Peyer's patch (tissue), 4 donors: ENCODE data around the gene VIPR1. TPM values are rescaled to one million over a fixed set of nuclear protein-coding genes. Genes with fewer than 3 reads are reported as not detected.
A peak's percentile ranks its signal among the peaks of the same experiment; 100 is the strongest.
"Not testable (repeated sequence)": the region's sequence is repeated elsewhere in the genome, so short reads cannot be mapped to it uniquely, and the experiment has no call there.

Experiments used
- DNase-seq, 3 donors: peaks; one replicate each; pipeline ENCODE4 v3.0.0-alpha.2; 2017 to 2019
- H3K27ac ChIP-seq, 4 donors: fragments of 200-600 bp; sonication (generic); one replicate each; pipeline ENCODE4 v1.5.1; 2016 to 2019
- H3K27me3 ChIP-seq, 2 donors: fragments of 200-600 bp; sonication (generic); one replicate each; pipeline ENCODE4 v1.5.1; 2019
- H3K36me3 ChIP-seq, 3 donors: fragments of 200-600 bp; sonication (generic); one replicate each; pipeline ENCODE4 v1.5.1; 2016 to 2019
- H3K4me1 ChIP-seq, 4 donors: fragments of 200-600 bp; sonication (generic); one replicate each; pipeline ENCODE4 v1.5.1; 2016 to 2019
- H3K4me3 ChIP-seq, 4 donors: fragments of 200-600 bp; sonication (generic); 1 replicate in 3 of 4; 2 replicates in 1 of 4; pipeline ENCODE4 v1.5.1; 2016 to 2019; ENCODE audit warnings: mild to moderate bottlenecking in 1 of 4
- H3K9me3 ChIP-seq, 4 donors: fragments of 200-600 bp; sonication (generic); one replicate each; pipeline ENCODE4 v1.5.1; 2016 to 2019; ENCODE audit warnings: mild to moderate bottlenecking in 1 of 4
- POLR2A ChIP-seq, 2 donors: fragments of 450-650 bp; IDR thresholded peaks; one replicate each; pipeline ENCODE4 v1.5.1; 2017; ENCODE audit warnings: antibody characterized with exemption in 2 of 2, mild to moderate bottlenecking in 2 of 2, moderate library complexity in 2 of 2
- total RNA-seq, 4 donors: library from RNA; depleted of rRNA; stranded (reverse); fragments of >200 nt; gene quantifications; one replicate each; pipeline ENCODE4 v1.1.0, GENCODE V29; 2016
- TF ChIP-seq, protein P1 (sequence below), 6 experiments: fragments of 450-650 bp in 4 of 6; fragments of 200-600 bp in 2 of 6; sonication (generic) in 1 of 6; IDR thresholded peaks; one replicate each; pipeline ENCODE4 v1.5.1; 2017 to 2019; ENCODE audit warnings: antibody characterized with exemption in 6 of 6, mild to moderate bottlenecking in 3 of 6, moderate library complexity in 1 of 6

VIPR1 gene
- total RNA-seq, 4 donors from 2014 or later: 52.8 to 320 (median 270) TPM

DNA sequence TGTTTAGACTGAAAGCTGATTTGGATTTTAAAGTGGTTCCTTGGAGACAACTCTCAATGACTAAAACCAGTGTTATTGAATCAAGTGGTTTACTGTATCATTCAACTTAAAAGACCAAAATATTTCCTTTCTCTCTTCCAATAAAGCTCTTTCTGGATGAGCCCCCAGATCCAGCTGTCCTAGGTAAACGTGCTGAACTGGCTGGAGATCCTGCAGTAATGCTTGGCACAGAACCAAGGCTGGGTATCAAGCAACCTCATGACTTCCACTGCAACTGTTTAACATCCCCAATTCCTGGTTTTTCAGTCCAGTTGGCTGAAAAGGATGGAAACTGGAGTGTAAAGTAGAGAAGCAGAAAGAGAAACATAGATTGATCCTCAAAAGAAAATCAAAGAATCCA is 50.4 kb downstream of the VIPR1 start:
- Histone ChIP-seq H3K27ac (no peak overlapping the region), H3K9me3 (no peaks in the 10 kb centered on the region), H3K4me1 (no peaks in the 10 kb centered on the region), H3K27me3 (no peaks in the 10 kb centered on the region), H3K36me3 (peaks cover 0 to 64% (median 0%) of the 10 kb centered on the region in 3 donors), H3K4me3 (no peak overlapping the region)
- DNase-seq: no peak
- TF ChIP-seq POLR2A (IDR thresholded peaks at IDR 0.05): no peak

DNA sequence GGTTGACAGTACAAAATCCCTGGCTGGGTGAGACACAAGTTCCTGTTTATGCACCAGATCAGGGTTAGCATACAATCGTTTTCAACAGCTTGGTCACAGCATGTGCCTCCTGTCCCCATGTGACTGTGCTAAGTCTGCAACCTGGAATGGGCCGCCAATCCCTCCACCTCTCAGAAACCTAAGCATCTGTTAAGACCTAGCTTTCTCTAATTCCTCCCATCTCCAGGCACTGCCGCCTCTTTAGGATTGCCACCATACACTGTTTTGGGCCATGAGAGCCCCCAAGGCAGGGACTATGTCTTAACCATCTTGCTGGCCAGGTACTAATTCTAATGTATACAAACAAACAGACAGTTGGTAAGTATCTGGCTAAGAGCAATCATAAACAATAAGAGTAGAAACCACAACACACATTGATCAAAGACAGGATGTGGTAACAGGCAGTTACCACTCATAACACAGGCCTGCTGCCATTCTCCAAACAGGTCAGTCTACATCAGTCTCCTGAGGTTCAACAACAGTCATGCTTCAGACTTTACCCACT is 53.7 kb downstream of the VIPR1 start:
- TF ChIP-seq, protein P1, sequence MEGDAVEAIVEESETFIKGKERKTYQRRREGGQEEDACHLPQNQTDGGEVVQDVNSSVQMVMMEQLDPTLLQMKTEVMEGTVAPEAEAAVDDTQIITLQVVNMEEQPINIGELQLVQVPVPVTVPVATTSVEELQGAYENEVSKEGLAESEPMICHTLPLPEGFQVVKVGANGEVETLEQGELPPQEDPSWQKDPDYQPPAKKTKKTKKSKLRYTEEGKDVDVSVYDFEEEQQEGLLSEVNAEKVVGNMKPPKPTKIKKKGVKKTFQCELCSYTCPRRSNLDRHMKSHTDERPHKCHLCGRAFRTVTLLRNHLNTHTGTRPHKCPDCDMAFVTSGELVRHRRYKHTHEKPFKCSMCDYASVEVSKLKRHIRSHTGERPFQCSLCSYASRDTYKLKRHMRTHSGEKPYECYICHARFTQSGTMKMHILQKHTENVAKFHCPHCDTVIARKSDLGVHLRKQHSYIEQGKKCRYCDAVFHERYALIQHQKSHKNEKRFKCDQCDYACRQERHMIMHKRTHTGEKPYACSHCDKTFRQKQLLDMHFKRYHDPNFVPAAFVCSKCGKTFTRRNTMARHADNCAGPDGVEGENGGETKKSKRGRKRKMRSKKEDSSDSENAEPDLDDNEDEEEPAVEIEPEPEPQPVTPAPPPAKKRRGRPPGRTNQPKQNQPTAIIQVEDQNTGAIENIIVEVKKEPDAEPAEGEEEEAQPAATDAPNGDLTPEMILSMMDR (IDR thresholded peaks at IDR 0.05): no peak
- TF ChIP-seq POLR2A (IDR thresholded peaks at IDR 0.05): no peak
- Histone ChIP-seq H3K4me3 (no peak overlapping the region), H3K27ac (peak overlapping the region in 3 of 4 donors; percentile 11 to 60 (median 59)), H3K4me1 (no peaks in the 10 kb centered on the region), H3K9me3 (no peaks in the 10 kb centered on the region), H3K36me3 (peaks cover 0 to 85% (median 0%) of the 10 kb centered on the region in 3 donors), H3K27me3 (no peaks in the 10 kb centered on the region)
- DNase-seq: peak in 2 of 3 donors; percentile 53 to 77

DNA sequence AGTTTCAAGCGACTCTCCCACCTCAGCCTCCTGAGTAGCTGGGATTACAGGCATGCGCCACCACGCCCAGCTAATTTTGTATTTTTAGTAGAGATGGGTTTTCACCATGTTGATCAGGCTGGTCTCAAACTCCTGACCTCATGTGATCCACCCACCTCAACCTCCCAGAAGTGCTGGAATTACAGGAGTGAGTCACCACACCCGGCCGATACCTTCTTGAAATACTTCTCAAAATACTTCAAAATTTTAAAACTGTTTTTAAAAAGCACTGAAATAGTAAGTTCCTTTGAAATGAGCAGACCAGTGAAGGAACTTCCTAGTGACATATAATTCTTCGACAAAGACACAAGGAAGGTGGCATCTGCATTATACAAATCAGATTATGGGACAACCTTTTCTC is 54.4 kb downstream of the VIPR1 start:
- not testable (repeated sequence) for H3K9me3 ChIP-seq
- H3K36me3 ChIP-seq: peaks cover 0 to 88% (median 0%) of the 10 kb centered on the region in 3 donors
- peak overlapping the region; percentile 11 to 60 (median 54) for H3K27ac ChIP-seq

DNA sequence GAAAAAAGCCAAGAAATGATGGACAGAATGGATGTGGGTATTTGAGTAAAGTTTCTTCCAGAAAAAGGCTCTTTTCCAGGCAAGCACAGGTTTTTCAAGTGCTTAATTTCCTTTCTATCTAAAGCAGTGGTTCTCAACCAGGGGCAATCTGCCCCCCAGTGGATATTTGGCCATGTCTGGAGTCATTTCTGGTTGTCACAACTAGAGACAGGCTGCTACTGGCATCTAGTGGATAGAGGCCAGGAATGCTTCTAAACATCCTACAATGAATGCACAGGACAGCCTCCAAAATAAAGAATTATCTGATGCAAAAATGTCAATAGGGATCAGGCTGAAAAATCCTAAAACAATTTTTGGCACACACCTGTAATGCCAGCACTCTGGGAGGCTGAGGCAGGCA is 55.4 kb downstream of the VIPR1 start:
- no peaks in the 10 kb centered on the region for H3K27me3 ChIP-seq
- no peak overlapping the region for H3K4me3 ChIP-seq
- H3K27ac ChIP-seq: no peak overlapping the region
- DNase-seq: peak in 2 of 3 donors; percentile 34 to 69
- peaks cover 0 to 87% (median 0%) of the 10 kb centered on the region in 3 donors for H3K36me3 ChIP-seq
- H3K9me3 ChIP-seq: no peaks in the 10 kb centered on the region
- no peaks in the 10 kb centered on the region for H3K4me1 ChIP-seq
- TF ChIP-seq, protein P1 (IDR thresholded peaks at IDR 0.05): peak in 4 of 6 experiments; percentile 29 to 52 (median 36)
- no peak for TF ChIP-seq POLR2A (IDR thresholded peaks at IDR 0.05)

More for the DNA sequence above, 54.4 kb downstream of the VIPR1 start:
- not testable (repeated sequence) for DNase-seq, H3K4me1 ChIP-seq, H3K4me3 ChIP-seq, H3K27me3 ChIP-seq

- Histone ChIP-seq H3K4me1 (no peaks in the 10 kb centered on the region), H3K36me3 (peaks cover 0 to 73% (median 0%) of the 10 kb centered on the region in 3 donors), H3K9me3 (no peaks in the 10 kb centered on the region), H3K27ac (no peak overlapping the region), H3K4me3 (no peak overlapping the region), H3K27me3 (no peaks in the 10 kb centered on the region)
- no peak for DNase-seq
- TF ChIP-seq, protein P1 (IDR thresholded peaks at IDR 0.05): no peak
- no peak for TF ChIP-seq POLR2A (IDR thresholded peaks at IDR 0.05)
These were observed 59.8 kb downstream of the VIPR1 start for GRCh38 chr3:42562047-42562907.

DNA sequence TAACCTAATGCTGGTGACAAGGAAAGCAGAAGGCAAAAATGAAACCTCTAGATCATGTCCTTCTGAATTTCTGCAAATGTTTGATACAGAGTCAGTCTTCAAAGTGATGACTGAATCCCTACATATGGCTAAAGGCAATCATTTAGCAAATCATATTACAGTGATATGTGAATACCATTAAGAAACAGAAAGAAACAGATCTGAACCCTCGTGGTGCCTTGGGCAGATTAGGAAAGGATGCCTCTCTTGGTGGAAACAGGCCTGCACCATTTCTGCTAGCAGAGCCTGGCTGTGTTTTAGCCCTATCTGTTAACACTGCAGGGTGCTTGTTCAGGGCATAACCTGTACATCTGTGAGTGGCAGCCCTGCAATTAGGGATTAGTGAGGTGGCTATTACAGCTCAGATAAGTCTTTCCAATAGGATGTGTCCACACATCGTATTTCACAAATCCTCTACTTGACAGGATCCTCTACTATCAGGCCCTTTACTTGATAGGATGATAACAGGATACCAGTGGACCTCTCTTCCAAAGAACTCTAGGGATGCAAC is 67.2 kb downstream of the VIPR1 start:
- TF ChIP-seq POLR2A (IDR thresholded peaks at IDR 0.05): no peak
- TF ChIP-seq, protein P1 (IDR thresholded peaks at IDR 0.05): no peak
- peaks cover 0 to 38% (median 0%) of the 10 kb centered on the region in 3 donors for H3K36me3 ChIP-seq

More for the DNA sequence above, 67.2 kb downstream of the VIPR1 start:
- H3K4me3 ChIP-seq: no peak overlapping the region
- DNase-seq: no peak
- H3K4me1 ChIP-seq: no peaks in the 10 kb centered on the region
- no peaks in the 10 kb centered on the region for H3K9me3 ChIP-seq
- H3K27me3 ChIP-seq: no peaks in the 10 kb centered on the region
- H3K27ac ChIP-seq: no peak overlapping the region
